HepG2 (cell line): ENCODE results near the gene NUP54. TPM values are rescaled to one million over a fixed set of nuclear protein-coding genes. Genes with fewer than 3 reads are reported as not detected.

Source experiments
- ETV5 ChIP-seq: IDR thresholded peaks from 2 replicates; pipeline ENCODE4 v1.6.1; 2018; ENCODE audit warnings: missing biosample characterization, missing genetic modification reagents, inconsistent platforms, borderline replicate concordance
- HNRNPLL ChIP-seq: fragments of 200-400 bp; formaldehyde crosslinking; IDR thresholded peaks from 2 replicates; pipeline ENCODE4 v1.6.1; 2017; ENCODE audit warnings: mild to moderate bottlenecking, low read depth, low read length; ENCODE audit not compliant: poor library complexity, severe bottlenecking
- HOXD1 ChIP-seq: sonication (generic); formaldehyde crosslinking; IDR thresholded peaks from 2 replicates; pipeline ENCODE4 v1.5.0; 2020; ENCODE audit warnings: missing genetic modification reagents
- ISX ChIP-seq: sonication (generic); formaldehyde crosslinking; conservative IDR thresholded peaks from 2 replicates; pipeline ENCODE4 v1.5.0; 2020; ENCODE audit warnings: missing genetic modification reagents
- KAT7 ChIP-seq: IDR thresholded peaks from 2 replicates; pipeline ENCODE4 v1.6.1; 2018; ENCODE audit warnings: borderline replicate concordance, missing compliant biosample characterization
- NFYB ChIP-seq: sonication (generic); formaldehyde crosslinking; IDR thresholded peaks from 2 replicates; pipeline ENCODE4 v1.4.0; 2020; ENCODE audit warnings: missing genetic modification reagents
- NKX3-1 ChIP-seq: sonication (generic); formaldehyde crosslinking; IDR thresholded peaks from 2 replicates; pipeline ENCODE4 v1.5.0; 2020; ENCODE audit warnings: missing genetic modification reagents
- NR1H2 ChIP-seq: sonication (generic); formaldehyde crosslinking; IDR thresholded peaks from 2 replicates; pipeline ENCODE4 v1.8.1; 2022; ENCODE audit warnings: low read depth, missing genetic modification reagents, borderline replicate concordance
- RXRB ChIP-seq: IDR thresholded peaks from 2 replicates; pipeline ENCODE4 v1.6.1; 2016; ENCODE audit warnings: borderline replicate concordance, missing genetic modification reagents, missing compliant biosample characterization
- SRSF4 ChIP-seq: fragments of 200-400 bp; formaldehyde crosslinking; IDR thresholded peaks from one replicate; pipeline ENCODE4 v1.6.1; 2018; ENCODE audit warnings: mild to moderate bottlenecking, low read depth, low read length, moderate library complexity; ENCODE audit not compliant: poor library complexity, severe bottlenecking
- TAF15 ChIP-seq: fragments of 200-400 bp; formaldehyde crosslinking; IDR thresholded peaks from one replicate; pipeline ENCODE4 v1.6.1; 2018; ENCODE audit warnings: mild to moderate bottlenecking, low read depth, low read length; ENCODE audit not compliant: poor library complexity, severe bottlenecking
- ZNF10 ChIP-seq: sonication (generic); formaldehyde crosslinking; IDR thresholded peaks from 2 replicates; pipeline ENCODE4 v1.4.0; 2020; ENCODE audit warnings: mild to moderate bottlenecking, low read depth, missing genetic modification reagents, borderline replicate concordance
- ZNF264 ChIP-seq: sonication (generic); formaldehyde crosslinking; IDR thresholded peaks from 2 replicates; pipeline ENCODE4 v1.4.0; 2020; ENCODE audit warnings: missing genetic modification reagents
- ZNF713 ChIP-seq: sonication (generic); formaldehyde crosslinking; IDR thresholded peaks from 2 replicates; pipeline ENCODE4 v1.4.0; 2020; ENCODE audit warnings: mild to moderate bottlenecking, missing genetic modification reagents
- ZNF878 ChIP-seq: sonication (generic); formaldehyde crosslinking; IDR thresholded peaks from 2 replicates; pipeline ENCODE4 v1.8.1; 2023; ENCODE audit warnings: mild to moderate bottlenecking, missing genetic modification reagents, moderate library complexity
- polyA plus RNA-seq, 8 experiments: library from polyadenylated mRNA; depleted of rRNA in 3 of 8; stranded (reverse) in 7 of 8; unstranded in 1 of 8; fragments of >200 nt; fragmentation: Illumina TruSeq in 4 of 8; extraction: Trizol in 4 of 8; gene quantifications; 2 replicates each; pipeline versions ENCODE4 v1.2.1 to v1.2.3, GENCODE V29; 2011 to 2016; ENCODE audit warnings: low read depth in 4 of 8, missing spikeins in 1 of 8, mixed read lengths in 1 of 8; ENCODE audit not compliant: insufficient read depth in 1 of 8
- total RNA-seq, 5 experiments: library from RNA; depleted of rRNA; stranded (reverse); fragments of >200 nt; fragmentation: Illumina TruSeq; extraction: Trizol; gene quantifications; 2 replicates each; pipeline ENCODE4 v1.2.3, GENCODE V29; 2016; ENCODE audit warnings: low read depth in 1 of 5
- TF ChIP-seq, protein P1 (sequence below): sonication (generic); formaldehyde crosslinking; IDR thresholded peaks from one replicate; pipeline ENCODE4 v1.5.1; 2020; ENCODE audit warnings: mild to moderate bottlenecking, missing genetic modification reagents; ENCODE audit errors: not compliant biosample characterization
- TF ChIP-seq, protein P2 (sequence below): sonication (generic); formaldehyde crosslinking; IDR thresholded peaks from 2 replicates; pipeline ENCODE4 v1.4.0; 2020; ENCODE audit warnings: mild to moderate bottlenecking, low read depth, missing genetic modification reagents
- TF ChIP-seq, protein P3 (sequence below): sonication (generic); formaldehyde crosslinking; conservative IDR thresholded peaks from 2 replicates; pipeline ENCODE4 v1.8.1; 2023; ENCODE audit warnings: missing genetic modification reagents

Gene NUP54
- total and polyA plus RNA-seq, 2 of the 13 experiments (the other 11 are each of a cell fraction or from before 2014, with no cell fraction given), result 36.1 to 69.3 TPM

DNA sequence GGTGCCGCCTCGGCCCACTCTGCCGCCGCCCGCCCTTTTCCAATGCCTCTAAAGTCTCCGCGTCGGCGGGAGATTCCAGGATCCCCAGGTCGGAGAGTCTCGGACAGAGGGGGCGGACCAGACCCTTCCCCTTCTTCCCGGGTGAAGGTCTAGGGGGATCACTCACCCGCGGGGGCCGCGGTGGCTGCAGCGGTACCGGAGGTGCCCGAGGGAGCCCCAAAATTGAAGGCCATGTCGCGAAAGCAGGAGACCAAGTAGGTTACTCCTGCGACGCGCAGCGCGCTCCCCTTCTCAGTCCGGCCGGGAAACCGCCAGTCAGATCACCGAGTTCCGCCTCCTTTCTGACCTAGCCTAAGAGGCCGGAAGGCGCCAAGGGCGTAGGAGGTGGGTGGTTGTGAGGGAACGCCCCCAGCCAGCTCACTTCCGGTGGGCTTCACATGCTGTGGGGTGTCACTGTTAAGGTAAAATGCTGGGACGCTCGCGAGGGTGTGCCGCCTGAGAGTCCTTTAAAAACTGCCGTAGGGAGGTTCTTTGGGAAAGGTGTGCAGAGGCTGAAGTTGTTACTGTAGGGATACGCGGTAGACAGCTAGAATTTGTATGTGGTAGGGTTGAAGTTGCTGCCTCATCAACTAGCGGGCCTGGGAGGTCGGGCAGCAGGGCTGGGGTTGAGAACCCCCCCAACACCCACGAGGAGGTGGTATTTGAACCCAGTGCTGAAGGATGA lies at the start of gene NUP54 (continued):
- TF ChIP-seq, protein P1, sequence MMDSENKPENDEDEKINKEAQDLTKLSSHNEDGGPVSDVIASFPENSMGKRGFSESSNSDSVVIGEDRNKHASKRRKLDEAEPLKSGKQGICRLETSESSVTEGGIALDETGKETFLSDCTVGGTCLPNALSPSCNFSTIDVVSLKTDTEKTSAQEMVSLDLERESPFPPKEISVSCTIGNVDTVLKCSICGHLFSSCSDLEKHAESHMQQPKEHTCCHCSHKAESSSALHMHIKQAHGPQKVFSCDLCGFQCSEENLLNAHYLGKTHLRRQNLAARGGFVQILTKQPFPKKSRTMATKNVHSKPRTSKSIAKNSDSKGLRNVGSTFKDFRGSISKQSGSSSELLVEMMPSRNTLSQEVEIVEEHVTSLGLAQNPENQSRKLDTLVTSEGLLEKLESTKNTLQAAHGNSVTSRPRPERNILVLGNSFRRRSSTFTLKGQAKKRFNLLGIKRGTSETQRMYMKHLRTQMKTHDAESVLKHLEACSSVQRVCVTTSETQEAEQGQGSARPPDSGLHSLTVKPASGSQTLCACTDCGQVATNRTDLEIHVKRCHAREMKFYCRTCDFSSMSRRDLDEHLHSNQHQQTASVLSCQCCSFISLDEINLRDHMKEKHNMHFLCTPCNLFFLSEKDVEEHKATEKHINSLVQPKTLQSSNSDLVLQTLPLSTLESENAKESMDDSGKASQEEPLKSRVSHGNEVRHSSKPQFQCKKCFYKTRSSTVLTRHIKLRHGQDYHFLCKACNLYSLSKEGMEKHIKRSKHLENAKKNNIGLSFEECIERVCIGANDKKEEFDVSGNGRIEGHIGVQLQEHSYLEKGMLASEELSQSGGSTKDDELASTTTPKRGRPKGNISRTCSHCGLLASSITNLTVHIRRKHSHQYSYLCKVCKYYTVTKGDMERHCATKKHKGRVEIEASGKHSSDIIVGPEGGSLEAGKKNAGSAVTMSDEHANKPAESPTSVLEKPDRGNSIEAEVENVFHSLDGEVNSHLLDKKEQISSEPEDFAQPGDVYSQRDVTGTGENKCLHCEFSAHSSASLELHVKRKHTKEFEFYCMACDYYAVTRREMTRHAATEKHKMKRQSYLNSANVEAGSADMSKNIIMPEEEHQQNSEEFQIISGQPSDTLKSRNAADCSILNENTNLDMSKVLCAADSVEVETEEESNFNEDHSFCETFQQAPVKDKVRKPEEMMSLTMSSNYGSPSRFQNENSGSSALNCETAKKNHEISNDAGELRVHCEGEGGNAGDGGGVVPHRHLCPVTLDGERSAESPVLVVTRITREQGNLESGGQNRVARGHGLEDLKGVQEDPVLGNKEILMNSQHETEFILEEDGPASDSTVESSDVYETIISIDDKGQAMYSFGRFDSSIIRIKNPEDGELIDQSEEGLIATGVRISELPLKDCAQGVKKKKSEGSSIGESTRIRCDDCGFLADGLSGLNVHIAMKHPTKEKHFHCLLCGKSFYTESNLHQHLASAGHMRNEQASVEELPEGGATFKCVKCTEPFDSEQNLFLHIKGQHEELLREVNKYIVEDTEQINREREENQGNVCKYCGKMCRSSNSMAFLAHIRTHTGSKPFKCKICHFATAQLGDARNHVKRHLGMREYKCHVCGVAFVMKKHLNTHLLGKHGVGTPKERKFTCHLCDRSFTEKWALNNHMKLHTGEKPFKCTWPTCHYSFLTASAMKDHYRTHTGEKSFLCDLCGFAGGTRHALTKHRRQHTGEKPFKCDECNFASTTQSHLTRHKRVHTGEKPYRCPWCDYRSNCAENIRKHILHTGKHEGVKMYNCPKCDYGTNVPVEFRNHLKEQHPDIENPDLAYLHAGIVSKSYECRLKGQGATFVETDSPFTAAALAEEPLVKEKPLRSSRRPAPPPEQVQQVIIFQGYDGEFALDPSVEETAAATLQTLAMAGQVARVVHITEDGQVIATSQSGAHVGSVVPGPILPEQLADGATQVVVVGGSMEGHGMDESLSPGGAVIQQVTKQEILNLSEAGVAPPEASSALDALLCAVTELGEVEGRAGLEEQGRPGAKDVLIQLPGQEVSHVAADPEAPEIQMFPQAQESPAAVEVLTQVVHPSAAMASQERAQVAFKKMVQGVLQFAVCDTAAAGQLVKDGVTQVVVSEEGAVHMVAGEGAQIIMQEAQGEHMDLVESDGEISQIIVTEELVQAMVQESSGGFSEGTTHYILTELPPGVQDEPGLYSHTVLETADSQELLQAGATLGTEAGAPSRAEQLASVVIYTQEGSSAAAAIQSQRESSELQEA (CRISPR knock-in tag), result no peak
- TF ChIP-seq RXRB, result peak; percentile 74
- TF ChIP-seq ISX (CRISPR knock-in tag), result no peak; the same call in 1 of the 2 replicates
- TF ChIP-seq NR1H2 (CRISPR knock-in tag), result no peak; the same call in 1 of the 2 replicates
- TF ChIP-seq ETV5 (CRISPR knock-in tag), result peak; percentile 92
- peak; percentile 23; the same call in 1 of the 2 replicates for TF ChIP-seq NFYB (CRISPR knock-in tag)
- no peak for TF ChIP-seq ZNF713 (CRISPR knock-in tag)
- no peak for TF ChIP-seq TAF15
- TF ChIP-seq NKX3-1, result peak; percentile 92
- no peak for TF ChIP-seq HOXD1 (CRISPR knock-in tag)
- TF ChIP-seq HNRNPLL, result peak; percentile 74
- peak; percentile 94 for TF ChIP-seq ZNF878 (CRISPR knock-in tag)
- TF ChIP-seq, protein P2, sequence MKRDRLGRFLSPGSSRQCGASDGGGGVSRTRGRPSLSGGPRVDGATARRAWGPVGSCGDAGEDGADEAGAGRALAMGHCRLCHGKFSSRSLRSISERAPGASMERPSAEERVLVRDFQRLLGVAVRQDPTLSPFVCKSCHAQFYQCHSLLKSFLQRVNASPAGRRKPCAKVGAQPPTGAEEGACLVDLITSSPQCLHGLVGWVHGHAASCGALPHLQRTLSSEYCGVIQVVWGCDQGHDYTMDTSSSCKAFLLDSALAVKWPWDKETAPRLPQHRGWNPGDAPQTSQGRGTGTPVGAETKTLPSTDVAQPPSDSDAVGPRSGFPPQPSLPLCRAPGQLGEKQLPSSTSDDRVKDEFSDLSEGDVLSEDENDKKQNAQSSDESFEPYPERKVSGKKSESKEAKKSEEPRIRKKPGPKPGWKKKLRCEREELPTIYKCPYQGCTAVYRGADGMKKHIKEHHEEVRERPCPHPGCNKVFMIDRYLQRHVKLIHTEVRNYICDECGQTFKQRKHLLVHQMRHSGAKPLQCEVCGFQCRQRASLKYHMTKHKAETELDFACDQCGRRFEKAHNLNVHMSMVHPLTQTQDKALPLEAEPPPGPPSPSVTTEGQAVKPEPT, result peak; percentile 93; the same call in 1 of the 2 replicates
- peak; percentile 92 for TF ChIP-seq KAT7 (CRISPR knock-in tag)
- 0 out of 2 replicates have a peak, but pooled peaks have one; percentile 48 for TF ChIP-seq ZNF264 (CRISPR knock-in tag)
- TF ChIP-seq, protein P3, sequence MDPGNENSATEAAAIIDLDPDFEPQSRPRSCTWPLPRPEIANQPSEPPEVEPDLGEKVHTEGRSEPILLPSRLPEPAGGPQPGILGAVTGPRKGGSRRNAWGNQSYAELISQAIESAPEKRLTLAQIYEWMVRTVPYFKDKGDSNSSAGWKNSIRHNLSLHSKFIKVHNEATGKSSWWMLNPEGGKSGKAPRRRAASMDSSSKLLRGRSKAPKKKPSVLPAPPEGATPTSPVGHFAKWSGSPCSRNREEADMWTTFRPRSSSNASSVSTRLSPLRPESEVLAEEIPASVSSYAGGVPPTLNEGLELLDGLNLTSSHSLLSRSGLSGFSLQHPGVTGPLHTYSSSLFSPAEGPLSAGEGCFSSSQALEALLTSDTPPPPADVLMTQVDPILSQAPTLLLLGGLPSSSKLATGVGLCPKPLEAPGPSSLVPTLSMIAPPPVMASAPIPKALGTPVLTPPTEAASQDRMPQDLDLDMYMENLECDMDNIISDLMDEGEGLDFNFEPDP (CRISPR knock-in tag), result 0 out of 2 replicates have a peak, but pooled peaks have one; percentile 57
- no peak for TF ChIP-seq ZNF10 (CRISPR knock-in tag)
- TF ChIP-seq SRSF4, result no peak
